SK-N-SH treated with all-trans-retinoic acid at 6 μM for 48 hours (cell line): ENCODE data around the gene USP1.
A peak's percentile ranks its signal among the peaks of the same experiment; 100 is the strongest.

Experiments
- ATAC-seq: fragments of 200-7000 bp; cut with Tn5 transposase; 3 replicates; pipeline ENCODE4 v1.9.1; 2020; ENCODE audit warnings: mild to moderate bottlenecking, moderate library complexity
- ARNTL ChIP-seq: fragments of 450-650 bp; formaldehyde crosslinking; IDR thresholded peaks from 2 replicates; pipeline ENCODE4 v1.5.0; 2020; ENCODE audit warnings: low read depth, mild to moderate bottlenecking, moderate library complexity, borderline replicate concordance
- BACH2 ChIP-seq: fragments of 250-450 bp; sonication (Bioruptor Pico); IDR thresholded peaks from 2 replicates; pipeline ENCODE4 v1.9.0; 2021; ENCODE audit warnings: mild to moderate bottlenecking, borderline replicate concordance
- CSDC2 ChIP-seq: fragments of 250-450 bp; sonication (Bioruptor Pico); IDR thresholded peaks from 2 replicates; pipeline ENCODE4 v1.5.0; 2020; ENCODE audit warnings: mild to moderate bottlenecking, moderate library complexity
- CSRNP3 ChIP-seq: fragments of 250-450 bp; sonication (Bioruptor Pico); IDR thresholded peaks from 2 replicates; pipeline ENCODE4 v1.5.1; 2021; ENCODE audit warnings: mild to moderate bottlenecking, moderate library complexity
- ESRRG ChIP-seq: fragments of 250-450 bp; sonication (Bioruptor Pico); IDR thresholded peaks from 2 replicates; pipeline ENCODE4 v1.6.1; 2021; ENCODE audit warnings: mild to moderate bottlenecking
- PATZ1 ChIP-seq: fragments of 250-450 bp; sonication (Bioruptor Pico); IDR thresholded peaks from 2 replicates; pipeline ENCODE4 v1.8.0; 2020; ENCODE audit warnings: mild to moderate bottlenecking, moderate library complexity, borderline replicate concordance
- POU6F1 ChIP-seq: fragments of 250-450 bp; sonication (Bioruptor Pico); IDR thresholded peaks from 2 replicates; pipeline ENCODE4 v1.8.0; 2021; ENCODE audit warnings: low read depth, mild to moderate bottlenecking, moderate library complexity, borderline replicate concordance
- PPARA ChIP-seq: fragments of 250-450 bp; sonication (Bioruptor Pico); IDR thresholded peaks from 2 replicates; pipeline ENCODE4 v1.5.0; 2020; ENCODE audit warnings: mild to moderate bottlenecking, borderline replicate concordance
- RARB ChIP-seq: fragments of 250-450 bp; sonication (Bioruptor Pico); IDR thresholded peaks from 2 replicates; pipeline ENCODE4 v1.8.0; 2021; ENCODE audit warnings: mild to moderate bottlenecking, moderate library complexity
- SNAI2 ChIP-seq: fragments of 250-450 bp; sonication (Bioruptor Pico); IDR thresholded peaks from 2 replicates; pipeline ENCODE4 v1.5.0; 2020; ENCODE audit warnings: mild to moderate bottlenecking, moderate library complexity
- TCF4 ChIP-seq: fragments of 250-450 bp; sonication (Bioruptor Pico); IDR thresholded peaks from 2 replicates; pipeline ENCODE4 v1.8.0; 2021; ENCODE audit warnings: mild to moderate bottlenecking, moderate library complexity, borderline replicate concordance
- TOX ChIP-seq: fragments of 250-450 bp; sonication (Bioruptor Pico); IDR thresholded peaks from 2 replicates; pipeline ENCODE4 v1.8.0; 2021; ENCODE audit warnings: mild to moderate bottlenecking, moderate library complexity, borderline replicate concordance
- TSHZ2 ChIP-seq: fragments of 250-450 bp; sonication (Bioruptor Pico); IDR thresholded peaks from 2 replicates; pipeline ENCODE4 v1.5.0; 2020; ENCODE audit warnings: mild to moderate bottlenecking, moderate library complexity
- ZFP3 ChIP-seq: fragments of 250-450 bp; sonication (Bioruptor Pico); IDR thresholded peaks from 2 replicates; pipeline ENCODE4 v1.5.0; 2020; ENCODE audit warnings: mild to moderate bottlenecking, moderate library complexity
- ZFP30 ChIP-seq: fragments of 450-650 bp; formaldehyde crosslinking; IDR thresholded peaks from 2 replicates; pipeline ENCODE4 v1.5.0; 2022; ENCODE audit warnings: mild to moderate bottlenecking, moderate library complexity
- ZNF565 ChIP-seq: fragments of 450-650 bp; formaldehyde crosslinking; conservative IDR thresholded peaks from 2 replicates; pipeline ENCODE4 v1.5.0; 2020; ENCODE audit warnings: low read depth, mild to moderate bottlenecking, moderate library complexity
- ZNF70 ChIP-seq: fragments of 450-650 bp; formaldehyde crosslinking; IDR thresholded peaks from 2 replicates; pipeline ENCODE4 v1.5.0; 2020; ENCODE audit warnings: mild to moderate bottlenecking, moderate library complexity
- ZNF8 ChIP-seq: fragments of 450-650 bp; formaldehyde crosslinking; IDR thresholded peaks from 2 replicates; pipeline ENCODE4 v1.5.0; 2020; ENCODE audit warnings: mild to moderate bottlenecking, moderate library complexity

The USP1 gene

GRCh38 chr1:62433861-62434617 is 2.8 kb upstream of the USP1 start:
- no peak for ATAC-seq
- no peak for TF ChIP-seq SNAI2 (CRISPR knock-in tag)
- no peak for TF ChIP-seq PATZ1 (CRISPR knock-in tag)
- no peak for TF ChIP-seq CSDC2
- TF ChIP-seq ZNF565 (CRISPR knock-in tag): no peak
- TF ChIP-seq TOX (CRISPR knock-in tag): no peak
- no peak for TF ChIP-seq ZFP30
- TF ChIP-seq POU6F1 (CRISPR knock-in tag): no peak
- no peak for TF ChIP-seq TCF4 (CRISPR knock-in tag)
- no peak for TF ChIP-seq ZNF8 (CRISPR knock-in tag)
- TF ChIP-seq CSRNP3 (CRISPR knock-in tag): no peak
- no peak for TF ChIP-seq RARB (CRISPR knock-in tag)
- TF ChIP-seq BACH2: no peak
- TF ChIP-seq PPARA (CRISPR knock-in tag): no peak
- no peak for TF ChIP-seq TSHZ2
- TF ChIP-seq ZNF70 (CRISPR knock-in tag): no peak
- TF ChIP-seq ARNTL (CRISPR knock-in tag): no peak

- TF ChIP-seq ARNTL (CRISPR knock-in tag) (no peak), ESRRG (CRISPR knock-in tag) (no peak), ZFP30 (no peak), RARB (CRISPR knock-in tag) (no peak), SNAI2 (CRISPR knock-in tag) (no peak), ZNF70 (CRISPR knock-in tag) (no peak), CSRNP3 (CRISPR knock-in tag) (no peak), ZNF565 (CRISPR knock-in tag) (no peak), CSDC2 (no peak)
- TF ChIP-seq, all 23 proteins: peak for 0
- no peak for ATAC-seq
Observed at GRCh38 chr1:62434618-62435001, 2.2 kb upstream of the USP1 start.

- ATAC-seq: peak; percentile 13
- no peak for TF ChIP-seq ZFP3 (CRISPR knock-in tag)
Observed at GRCh38 chr1:62435231-62436038, 1.4 kb upstream of the USP1 start.
